Hepatocyte (in vitro differentiated cells): Measurements from ENCODE around the gene MANF. TPM values are rescaled to one million over a fixed set of nuclear protein-coding genes. Genes with fewer than 3 reads are reported as not detected.

Experiments used
- DNase-seq: peaks from one replicate; pipeline ENCODE4 v3.0.0-alpha.2; 2016; ENCODE audit warnings: low spot score
- H2AFZ ChIP-seq: fragments of 200-600 bp; sonication (generic); 2 replicates; pipeline ENCODE4 v1.6.0; 2016; ENCODE audit warnings: antibody characterized with exemption, mild to moderate bottlenecking
- H3K27ac ChIP-seq: fragments of 200-600 bp; sonication (generic); 2 replicates; pipeline ENCODE4 v1.5.1; 2016; ENCODE audit warnings: mild to moderate bottlenecking
- H3K27me3 ChIP-seq: fragments of 200-600 bp; sonication (generic); 2 replicates; pipeline ENCODE4 v1.6.1; 2016
- H3K36me3 ChIP-seq: fragments of 200-600 bp; sonication (generic); replicated peaks from 2 replicates; pipeline ENCODE4 v1.5.1; 2016; ENCODE audit warnings: low read depth; ENCODE audit not compliant: insufficient read depth
- H3K4me1 ChIP-seq: fragments of 200-600 bp; sonication (generic); 2 replicates; pipeline ENCODE4 v1.5.1; 2016; ENCODE audit warnings: mild to moderate bottlenecking, moderate library complexity; ENCODE audit not compliant: insufficient read depth
- H3K4me2 ChIP-seq: fragments of 200-600 bp; sonication (generic); 2 replicates; pipeline ENCODE4 v1.6.0; 2016
- H3K4me3 ChIP-seq: fragments of 200-600 bp; sonication (generic); 2 replicates; pipeline ENCODE4 v1.5.1; 2016; ENCODE audit warnings: mild to moderate bottlenecking
- H3K79me2 ChIP-seq: fragments of 200-600 bp; sonication (generic); 2 replicates; pipeline ENCODE4 v1.6.0; 2017; ENCODE audit warnings: mild to moderate bottlenecking
- H3K9me2 ChIP-seq: fragments of 200-600 bp; sonication (generic); replicated peaks from 2 replicates; pipeline ENCODE4 v1.6.0; 2017; ENCODE audit warnings: mild to moderate bottlenecking; ENCODE audit not compliant: insufficient read depth
- H3K9me3 ChIP-seq: fragments of 200-600 bp; sonication (generic); 2 replicates; pipeline ENCODE4 v1.5.1; 2016; ENCODE audit warnings: low read depth, mild to moderate bottlenecking
- H4K20me1 ChIP-seq: fragments of 200-600 bp; sonication (generic); 2 replicates; pipeline ENCODE4 v1.6.0; 2016; ENCODE audit warnings: mild to moderate bottlenecking; ENCODE audit not compliant: insufficient read depth, poor library complexity, severe bottlenecking
- CTCF ChIP-seq: fragments of 200-600 bp; sonication (generic); IDR thresholded peaks from 2 replicates; pipeline ENCODE4 v1.5.1; 2016; ENCODE audit warnings: antibody characterized with exemption, mild to moderate bottlenecking; ENCODE audit not compliant: poor library complexity
- EZH2 ChIP-seq: fragments of 200-600 bp; sonication (generic); IDR thresholded peaks from 2 replicates; pipeline ENCODE4 v1.6.1; 2016; ENCODE audit warnings: antibody characterized with exemption, mild to moderate bottlenecking, borderline replicate concordance
- EZH2phosphoT487 ChIP-seq: fragments of 200-600 bp; sonication (generic); IDR thresholded peaks from one replicate; pipeline ENCODE4 v1.6.1; 2018; ENCODE audit warnings: antibody characterized with exemption, mild to moderate bottlenecking, low read depth, moderate library complexity; ENCODE audit not compliant: unreplicated experiment, severe bottlenecking
- WGBS: methylation state at CpG from one replicate; pipeline ENCODE4 v1.1.6; 2016; ENCODE audit warnings: low lambda C conversion rate; ENCODE audit errors: missing lambda C conversion rate; 5-methylcytosine and 5-hydroxymethylcytosine counted together
- polyA plus RNA-seq: library from polyadenylated mRNA; unstranded; fragments of >200 nt; fragmentation: Nextera tagmentation; extraction: Ambion mirVana; gene quantifications from 2 replicates; pipeline ENCODE4 v1.2.1, GENCODE V29; 2016
- total RNA-seq: library from RNA; depleted of rRNA; stranded (reverse); fragments of >200 nt; gene quantifications from 2 replicates; pipeline ENCODE4 v1.2.3, GENCODE V29; 2014

The MANF gene
- total and polyA plus RNA-seq, 2 experiments from 2014 or later = 178 to 225 TPM

- peak; percentile 44 for DNase-seq
- Histone ChIP-seq H3K9me2 (no peaks in the 10 kb centered on the region), H3K79me2 (no peaks in the 10 kb centered on the region), H2AFZ (no peak overlapping the region), H3K4me3 (no peak overlapping the region), H3K36me3 (no peaks in the 10 kb centered on the region), H4K20me1 (no peaks in the 10 kb centered on the region), H3K27me3 (no peaks in the 10 kb centered on the region), H3K27ac (peak overlapping the region; percentile 62), H3K4me1 (peaks cover 14% of the 10 kb centered on the region), H3K9me3 (no peaks in the 10 kb centered on the region), H3K4me2 (no peak overlapping the region)
- TF ChIP-seq EZH2phosphoT487 (no peak), CTCF (no peak), EZH2 (no peak)
- 68% methylated on average over 7 of the region's 7 CpGs for WGBS
Measured at GRCh38 chr3:51343918-51344687, 41.0 kb upstream of the MANF start.

GRCh38 chr3:51350751-51351150 is 34.3 kb upstream of the MANF start:
- H3K4me2 ChIP-seq = no peak overlapping the region
- H3K9me2 ChIP-seq = no peaks in the 10 kb centered on the region
- no peak overlapping the region for H2AFZ ChIP-seq
- H4K20me1 ChIP-seq = no peaks in the 10 kb centered on the region
- H3K36me3 ChIP-seq = no peaks in the 10 kb centered on the region
- H3K9me3 ChIP-seq = no peaks in the 10 kb centered on the region
- H3K4me3 ChIP-seq = no peak overlapping the region
- no peak for DNase-seq
- no peaks in the 10 kb centered on the region for H3K4me1 ChIP-seq
- no peak for TF ChIP-seq EZH2
- no peak for TF ChIP-seq EZH2phosphoT487
- no peak for TF ChIP-seq CTCF
- no peaks in the 10 kb centered on the region for H3K79me2 ChIP-seq
- H3K27ac ChIP-seq = no peak overlapping the region
- no peaks in the 10 kb centered on the region for H3K27me3 ChIP-seq
- 95% methylated on average over 1 of the region's 1 CpG for WGBS

- Histone ChIP-seq H3K79me2 (no peaks in the 10 kb centered on the region), H2AFZ (no peak overlapping the region), H3K27ac (no peak overlapping the region), H3K4me3 (no peak overlapping the region), H3K4me2 (no peak overlapping the region), H4K20me1 (no peaks in the 10 kb centered on the region), H3K9me3 (no peaks in the 10 kb centered on the region), H3K9me2 (no peaks in the 10 kb centered on the region), H3K4me1 (no peaks in the 10 kb centered on the region), H3K36me3 (no peaks in the 10 kb centered on the region), H3K27me3 (no peaks in the 10 kb centered on the region)
- TF ChIP-seq EZH2phosphoT487 = no peak
- TF ChIP-seq EZH2 = no peak
- no peak for TF ChIP-seq CTCF
- WGBS = 79% methylated on average over 4 of the region's 4 CpGs
- DNase-seq = no peak
Measured at GRCh38 chr3:51353131-51353530, 32.0 kb upstream of the MANF start.
